Measurements from ENCODE around the gene SLC4A7.
"Not testable (repeated sequence)": the region's sequence is repeated elsewhere in the genome, so short reads cannot be mapped to it uniquely, and the experiment has no call there.

Gene SLC4A7

DNA sequence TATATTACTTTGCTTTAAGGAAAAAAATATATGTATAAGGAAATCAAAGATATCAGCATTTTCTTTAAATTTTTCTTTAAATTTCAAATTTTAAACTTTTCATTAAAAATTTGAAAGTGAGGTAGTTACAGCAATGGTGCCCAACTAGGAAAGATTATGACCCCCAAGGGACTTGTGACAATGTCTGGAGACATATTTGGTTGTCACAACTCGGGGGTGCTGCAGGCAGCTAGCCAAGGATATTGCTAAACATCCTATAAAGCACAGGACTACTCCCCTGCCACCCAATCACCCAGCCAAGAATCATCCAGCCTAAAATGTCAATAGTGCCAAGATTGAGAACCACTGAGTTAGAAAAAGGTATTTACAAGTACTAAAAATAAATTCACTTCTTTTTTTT lies 57.3 kb downstream of the SLC4A7 start:
- no peak for DNase-seq

DNA sequence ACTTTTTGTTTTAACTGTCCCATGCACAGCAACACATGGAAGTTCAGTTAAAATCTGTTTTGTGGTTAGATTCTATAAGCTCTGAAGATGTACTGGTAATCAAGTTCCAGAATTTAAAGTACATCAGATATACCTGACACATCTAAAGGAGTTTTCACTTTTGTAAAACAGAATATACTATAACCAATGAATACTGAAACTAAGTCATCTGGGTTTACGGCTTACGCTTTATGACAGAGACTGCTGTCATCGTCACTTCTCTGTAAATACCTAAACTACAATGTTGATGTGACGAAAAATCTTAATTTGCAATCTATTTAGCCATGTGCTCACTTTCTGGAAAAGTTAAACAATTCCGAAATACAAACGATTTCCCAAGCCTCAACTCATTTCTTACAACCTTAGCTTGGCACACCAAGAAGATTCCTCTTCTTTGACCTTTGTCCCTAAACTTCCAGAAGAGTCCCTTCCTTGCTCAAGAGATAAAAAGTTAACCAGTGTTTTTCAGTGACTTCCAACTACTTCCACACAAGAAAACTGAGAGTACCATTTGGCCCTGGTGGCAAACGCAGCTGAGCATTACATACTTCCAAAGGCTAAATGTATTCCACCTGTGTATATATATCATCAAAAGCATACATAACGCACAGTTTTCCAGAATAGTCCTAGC lies 58.2 kb downstream of the SLC4A7 start:
- DNase-seq, result no peak

DNA sequence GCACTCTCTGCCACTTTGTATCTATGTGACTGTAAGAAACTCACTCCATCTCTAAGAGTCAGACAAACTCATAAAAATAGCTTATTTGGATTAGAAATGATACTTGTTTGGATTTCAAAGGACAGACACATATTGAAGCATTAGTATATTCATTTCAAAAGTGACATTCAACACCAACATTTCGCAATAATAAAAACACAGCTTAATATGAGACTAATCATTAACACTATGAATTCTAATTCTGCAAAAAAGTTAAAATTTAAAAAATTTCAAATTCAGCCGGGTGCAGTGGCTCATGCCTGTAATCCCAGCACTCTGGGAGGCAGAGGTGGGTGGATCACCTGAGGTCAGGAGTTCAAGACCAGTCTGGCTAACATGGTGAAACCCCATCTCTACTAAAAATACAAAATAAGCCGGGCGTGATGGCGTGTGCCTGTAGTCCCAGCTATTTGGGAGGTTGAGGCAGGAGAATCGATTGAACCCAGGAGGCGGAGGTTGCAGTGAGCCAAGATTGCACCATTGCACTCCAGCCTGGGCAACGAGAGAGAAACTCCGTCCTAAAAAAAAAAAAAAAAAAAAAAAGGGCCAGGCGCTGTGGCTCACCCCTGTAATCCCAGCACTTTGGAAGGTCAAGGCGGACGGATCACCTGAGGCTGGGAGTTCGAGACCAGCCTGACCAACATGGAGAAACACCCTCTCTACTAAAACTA lies 59.2 kb downstream of the SLC4A7 start:
- DNase-seq, result not testable (repeated sequence)

DNA sequence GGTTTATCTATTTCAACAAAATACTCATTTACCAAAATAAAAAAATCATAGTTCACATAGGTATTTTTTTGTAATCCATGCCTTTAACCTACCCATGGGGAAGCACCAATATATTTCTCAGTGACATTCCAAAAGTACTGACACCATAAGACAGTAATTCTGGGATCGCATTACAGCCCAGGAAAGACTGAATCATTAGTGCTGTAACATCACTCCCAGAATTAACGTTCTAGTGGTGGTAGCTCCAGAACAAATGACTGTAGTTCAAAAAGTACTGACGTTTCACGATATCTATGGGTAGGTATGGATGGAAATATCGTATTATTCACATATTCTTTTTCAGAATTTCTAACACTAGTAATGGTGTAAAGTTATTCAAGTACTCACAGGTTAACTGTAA lies 60.7 kb downstream of the SLC4A7 start:
- DNase-seq, result no peak

DNA sequence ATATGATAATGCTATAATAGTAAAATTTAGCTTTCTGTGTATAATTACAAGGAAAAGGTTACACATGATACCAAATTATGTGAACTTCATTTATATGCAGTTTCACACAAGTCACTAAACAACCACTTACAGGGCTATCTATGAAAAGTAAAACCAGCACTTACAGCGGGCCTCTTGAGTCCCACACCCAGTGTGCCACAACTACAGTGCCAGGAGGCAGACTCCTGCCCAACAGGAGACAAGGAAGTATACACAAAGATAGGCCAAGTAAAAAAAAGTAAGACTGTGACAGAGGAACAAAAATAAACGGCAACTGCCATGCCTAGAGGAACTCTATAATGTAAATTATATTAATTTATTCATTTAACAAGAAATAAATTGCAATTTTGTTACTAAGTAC lies 61.6 kb downstream of the SLC4A7 start:
- DNase-seq, result no peak

DNA sequence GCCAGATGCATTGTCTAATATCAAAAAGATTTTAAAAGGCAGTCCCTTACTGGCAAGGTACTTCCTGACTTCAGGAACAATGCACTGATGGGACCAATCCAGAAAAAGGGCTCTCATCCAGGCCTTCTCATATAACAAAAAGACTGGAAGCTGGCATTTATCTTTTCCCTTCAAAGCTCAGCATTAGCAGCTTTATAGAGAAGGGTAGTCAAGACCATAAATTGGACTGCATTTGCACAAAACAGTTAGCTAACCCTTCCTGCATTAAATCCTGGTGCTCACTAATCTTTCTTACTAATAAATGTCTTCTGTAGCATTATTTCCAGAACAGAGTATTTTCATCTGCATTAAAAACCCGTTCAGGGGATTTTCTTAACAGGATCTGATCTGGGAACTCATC lies 69.0 kb downstream of the SLC4A7 start:
- DNase-seq, result no peak

DNA sequence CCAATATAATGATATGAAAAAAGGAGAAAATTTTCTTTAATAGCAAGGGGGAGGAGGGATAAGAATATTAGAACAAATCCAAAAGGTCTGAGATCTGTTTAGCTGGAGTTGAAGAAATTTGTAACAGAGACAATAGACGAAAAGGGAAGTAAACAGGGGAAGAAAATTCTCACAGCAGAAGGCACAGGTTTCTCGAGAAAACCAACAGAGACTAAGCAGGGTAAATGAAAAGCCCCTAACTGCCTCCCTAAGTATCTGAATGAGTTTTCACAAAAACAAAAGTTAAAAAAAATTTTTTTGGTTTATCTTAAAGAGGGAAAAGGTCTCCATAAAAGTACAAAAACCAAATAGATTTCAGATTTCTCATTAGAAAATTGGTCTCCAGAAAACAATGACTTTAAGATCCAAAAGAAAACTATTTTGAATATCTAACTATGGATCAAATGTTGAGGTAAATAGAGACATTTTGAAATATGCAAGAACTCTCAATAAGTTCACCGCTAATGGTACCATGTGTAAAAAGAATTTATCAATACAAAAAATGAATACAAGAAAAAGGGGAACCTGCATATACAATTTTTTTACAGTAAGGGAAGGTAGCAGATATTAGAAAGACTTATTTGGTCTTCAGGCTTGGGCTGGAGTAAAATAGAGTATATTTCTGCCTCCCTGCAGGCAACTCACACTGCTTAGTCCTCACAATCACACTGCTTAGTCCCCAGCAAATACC lies 91.1 kb downstream of the SLC4A7 start:
- DNase-seq, result no peak

DNA sequence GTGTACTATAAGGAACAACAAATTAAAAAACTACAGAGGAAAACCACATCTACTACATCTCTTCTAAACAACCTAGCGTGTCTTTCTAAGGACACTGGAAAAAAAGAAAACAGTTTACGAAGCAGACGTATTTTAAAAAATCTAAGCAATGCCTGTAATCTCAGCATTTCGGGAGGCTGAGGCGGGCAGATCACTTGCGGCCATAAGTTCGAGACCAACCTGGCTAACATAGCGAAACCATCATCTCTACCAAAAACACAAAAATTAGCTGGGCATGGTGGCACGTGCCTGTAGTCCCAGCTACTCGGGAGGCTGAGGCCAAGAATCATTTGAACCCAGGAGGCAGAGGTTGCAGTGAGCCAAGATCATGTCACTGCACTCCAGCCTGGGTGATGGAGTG lies 91.8 kb downstream of the SLC4A7 start:
- DNase-seq, result not testable (repeated sequence)

DNA sequence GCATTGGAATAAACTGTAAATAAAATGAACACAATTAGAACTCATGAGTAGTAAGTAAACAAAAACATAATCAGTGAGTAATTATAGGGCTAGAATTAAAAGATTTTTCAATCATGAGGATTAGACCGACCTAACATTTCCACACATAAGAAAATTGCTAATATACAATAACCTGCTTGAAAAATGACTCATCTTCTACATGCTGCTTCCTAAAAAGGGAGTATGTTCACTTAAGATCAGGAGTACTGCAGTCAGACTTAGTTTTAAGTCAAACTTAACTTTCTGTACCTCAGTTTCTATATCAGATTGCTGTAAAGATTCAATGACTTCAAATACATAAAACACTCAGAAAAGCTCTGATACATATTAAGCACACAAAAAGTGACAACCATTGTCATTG lies 92.4 kb downstream of the SLC4A7 start:
- DNase-seq, result no peak

DNA sequence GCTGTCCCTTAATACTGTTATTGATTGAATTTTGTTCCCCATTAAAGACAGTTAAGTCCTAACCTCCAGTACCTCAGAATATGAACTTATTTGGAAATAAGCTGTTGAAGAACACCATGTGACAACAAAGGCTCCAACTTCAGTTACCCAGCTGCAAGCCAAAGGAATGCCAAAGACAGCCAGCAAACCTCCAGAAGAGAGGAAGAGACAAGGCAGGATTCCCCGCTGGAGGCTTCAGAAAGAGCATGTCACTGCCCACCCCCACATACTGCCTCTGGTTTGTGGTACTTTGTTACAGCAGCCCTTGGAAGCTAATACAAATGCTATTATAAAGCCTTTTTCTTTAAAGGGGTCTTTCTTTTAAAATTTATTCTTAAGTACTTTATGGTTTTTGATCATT lies 96.6 kb downstream of the SLC4A7 start:
- DNase-seq, result no peak

DNA sequence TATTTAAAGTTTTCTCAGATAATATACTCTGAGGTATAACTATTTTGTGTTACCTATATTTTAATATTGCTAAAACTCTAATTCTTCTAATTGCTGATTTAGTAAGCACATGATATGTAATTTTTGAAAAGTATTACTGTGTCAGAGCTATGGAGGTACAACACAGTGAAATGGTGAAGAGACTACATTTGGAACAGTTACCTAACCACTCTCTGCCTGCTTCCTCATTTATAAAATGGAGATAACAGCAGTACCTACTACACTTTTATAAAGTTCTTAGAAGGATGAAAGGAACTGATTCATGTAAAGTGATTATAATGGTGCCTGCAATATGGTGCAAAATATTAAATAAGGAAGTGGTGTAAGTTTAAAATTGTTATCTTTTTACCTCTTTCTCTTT lies 98.7 kb downstream of the SLC4A7 start:
- no peak for DNase-seq

DNA sequence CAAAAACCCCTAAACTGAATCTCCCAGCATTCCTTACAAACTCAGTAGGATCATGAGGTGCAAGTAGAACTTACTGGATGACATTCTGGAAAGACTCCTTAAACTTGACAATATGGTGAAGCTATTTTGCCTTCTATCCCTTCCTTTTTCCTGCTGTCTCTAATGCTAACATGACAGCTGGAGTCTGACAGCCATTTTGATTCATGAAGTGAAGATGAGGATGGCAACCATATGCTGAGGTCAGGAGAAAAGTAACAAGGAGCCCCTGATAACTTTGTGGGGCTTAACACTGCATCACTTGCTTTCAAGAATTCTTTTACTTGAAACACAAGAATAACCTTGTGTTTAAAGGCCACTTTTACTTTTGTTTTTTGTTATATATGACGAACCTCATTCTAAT lies 100.0 kb downstream of the SLC4A7 start:
- no peak for DNase-seq

DNA sequence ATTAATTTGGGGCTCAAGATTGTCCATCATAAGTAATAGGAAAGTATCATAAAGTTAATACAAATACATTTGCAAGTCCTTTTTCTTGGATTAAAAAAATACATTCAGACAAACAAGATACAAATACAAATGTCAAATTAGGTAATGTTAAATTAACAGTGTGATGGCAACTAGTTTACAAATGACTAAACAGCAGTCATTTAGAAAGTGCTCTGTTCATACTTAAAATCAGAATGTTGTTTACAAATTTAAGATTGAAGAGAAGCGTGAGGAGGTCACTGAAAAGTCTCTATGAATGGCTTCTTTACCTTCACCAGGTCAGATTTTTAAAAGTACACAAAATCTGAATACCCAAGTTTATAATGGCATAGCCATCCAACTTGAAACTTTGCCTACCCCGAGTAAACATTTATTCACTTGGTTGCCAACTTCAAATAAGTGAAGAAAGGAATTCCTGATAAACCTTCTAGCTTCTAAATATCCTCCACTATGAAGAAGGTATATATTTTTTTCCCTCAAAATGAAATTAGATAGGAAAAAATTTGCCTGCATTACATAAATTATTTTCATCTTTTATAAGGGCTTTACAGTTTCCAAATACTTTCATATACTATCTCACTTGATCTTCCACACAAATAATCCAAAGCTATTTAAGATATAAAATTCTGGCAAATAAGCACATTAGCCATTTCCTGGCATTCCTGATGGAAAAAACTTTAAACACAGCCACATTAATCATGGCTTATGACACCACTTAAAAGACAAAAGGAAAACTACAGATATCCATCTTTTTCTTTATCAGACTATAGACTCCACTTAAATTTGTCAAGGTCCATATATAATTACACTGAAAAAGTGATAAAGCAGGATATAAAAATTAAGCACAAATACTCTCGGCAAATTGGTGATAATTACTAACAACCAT lies 103.5 kb downstream of the SLC4A7 start:
- no peak for DNase-seq

DNA sequence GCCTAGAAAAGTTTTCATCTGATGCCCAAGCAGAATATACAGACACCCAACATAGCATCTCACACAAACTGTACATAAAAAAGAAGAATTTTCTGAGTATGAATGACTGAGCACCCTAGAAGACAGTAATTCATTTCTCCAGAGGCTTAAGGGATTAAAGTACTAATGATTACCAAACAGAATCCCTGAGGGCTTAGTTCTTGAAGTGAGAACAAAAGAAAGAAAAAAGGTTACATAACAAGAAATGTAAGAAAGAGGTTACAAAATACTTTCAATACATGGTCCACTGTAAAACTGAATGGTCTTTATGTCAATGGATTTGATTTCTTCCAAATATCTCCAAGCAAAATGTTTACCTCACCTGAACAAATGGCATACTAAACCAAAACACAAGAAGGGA lies 105.9 kb downstream of the SLC4A7 start:
- DNase-seq, result no peak

DNA sequence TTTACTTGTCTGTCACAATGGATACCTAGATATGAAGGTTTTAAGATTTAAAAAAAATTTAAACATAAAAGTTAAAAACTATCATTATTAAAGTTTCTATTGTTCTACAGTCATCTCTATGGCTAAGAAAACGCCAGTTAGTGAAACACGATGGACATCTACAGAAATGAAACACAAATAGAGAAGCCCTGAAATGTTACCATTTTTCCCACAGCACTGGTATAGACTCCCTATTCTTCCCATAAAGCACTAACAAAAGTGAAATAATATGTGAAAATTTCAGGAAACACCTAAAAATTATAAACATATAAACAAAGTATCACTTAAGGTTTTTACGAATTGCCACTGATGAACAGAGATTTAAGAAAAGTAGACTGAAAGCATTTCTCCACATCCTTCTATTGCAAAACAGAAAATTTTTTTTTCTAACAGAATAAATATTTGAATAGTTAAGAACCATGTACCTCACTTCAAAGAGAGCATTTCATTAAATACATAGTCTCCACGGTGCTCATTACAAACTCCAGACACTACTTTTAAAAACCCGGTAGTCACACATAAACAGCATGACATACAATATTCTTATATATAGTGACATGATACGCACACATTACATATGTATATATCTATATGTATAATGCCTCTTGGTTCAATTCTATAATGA lies 107.9 kb downstream of the SLC4A7 start:
- DNase-seq, result no peak

DNA sequence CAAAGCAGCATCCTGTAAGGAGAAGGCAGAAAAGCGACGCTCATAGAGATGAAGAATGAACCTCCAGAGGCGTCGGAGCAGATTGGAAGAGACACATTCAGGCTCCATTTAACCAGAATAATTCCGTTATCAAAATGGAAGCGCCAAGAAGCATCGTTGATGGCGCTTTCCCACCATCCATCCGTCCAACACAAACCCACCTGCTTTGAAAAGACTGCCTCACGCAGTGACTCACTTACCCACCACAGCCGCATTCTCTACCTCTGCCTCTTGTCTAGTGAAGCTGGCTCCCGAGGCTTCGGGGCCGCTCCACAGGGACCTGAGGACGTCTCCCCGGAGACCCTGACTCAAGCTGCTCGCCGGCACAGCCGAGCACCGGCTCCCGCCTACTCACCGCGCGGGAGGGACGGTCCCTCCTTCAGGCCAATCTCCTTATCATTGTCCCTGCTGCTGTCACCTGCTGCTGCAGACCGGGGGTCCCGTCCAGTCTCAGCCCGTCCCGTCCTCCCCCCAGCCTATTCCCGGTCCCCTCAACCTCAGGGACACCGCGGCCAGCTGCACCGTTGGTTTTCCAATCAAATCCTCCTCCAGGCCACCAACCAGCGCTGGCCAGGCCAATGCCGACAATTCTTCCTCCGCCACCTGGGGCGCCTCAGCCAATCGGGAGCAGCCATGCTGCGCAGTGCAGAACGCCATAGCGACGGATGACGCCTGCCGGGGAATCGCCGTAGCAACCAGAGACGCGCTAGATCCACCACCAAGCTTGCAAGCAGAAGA lies 115.2 kb downstream of the SLC4A7 start, which contains the start of gene NEK10:
NEK10 (minus strand) TSS at position 553 of the 777 bp plus-strand sequence. CDS start 16,501 bp downstream, outside the sequence.
- peak; percentile 33 to 79 for DNase-seq

DNA sequence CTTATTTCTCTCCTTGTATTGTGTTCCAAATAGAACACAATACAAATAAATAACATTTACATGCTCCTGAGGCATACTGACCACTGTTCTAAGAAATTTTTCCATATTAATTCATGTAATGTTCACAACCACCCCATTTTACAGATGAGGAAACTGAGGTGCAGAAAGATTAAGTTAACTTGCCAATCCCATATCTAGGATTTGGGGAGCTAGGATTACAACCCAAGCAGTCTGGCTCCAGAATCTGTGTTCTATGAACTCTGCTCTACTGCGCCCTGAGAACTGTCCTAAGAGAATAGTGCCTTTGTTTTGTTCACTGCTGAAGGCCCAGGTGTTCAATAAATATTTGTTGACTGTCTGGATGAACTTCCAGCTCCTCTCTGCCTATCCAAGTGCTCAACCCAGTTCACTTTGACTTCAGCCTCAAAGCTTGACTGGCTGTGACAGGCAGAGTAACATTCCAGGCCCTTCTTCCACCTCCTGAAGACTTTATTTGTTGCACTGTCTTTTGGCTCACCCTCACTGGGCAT lies 118.1 kb downstream of the SLC4A7 start:
- no peak for DNase-seq

DNA sequence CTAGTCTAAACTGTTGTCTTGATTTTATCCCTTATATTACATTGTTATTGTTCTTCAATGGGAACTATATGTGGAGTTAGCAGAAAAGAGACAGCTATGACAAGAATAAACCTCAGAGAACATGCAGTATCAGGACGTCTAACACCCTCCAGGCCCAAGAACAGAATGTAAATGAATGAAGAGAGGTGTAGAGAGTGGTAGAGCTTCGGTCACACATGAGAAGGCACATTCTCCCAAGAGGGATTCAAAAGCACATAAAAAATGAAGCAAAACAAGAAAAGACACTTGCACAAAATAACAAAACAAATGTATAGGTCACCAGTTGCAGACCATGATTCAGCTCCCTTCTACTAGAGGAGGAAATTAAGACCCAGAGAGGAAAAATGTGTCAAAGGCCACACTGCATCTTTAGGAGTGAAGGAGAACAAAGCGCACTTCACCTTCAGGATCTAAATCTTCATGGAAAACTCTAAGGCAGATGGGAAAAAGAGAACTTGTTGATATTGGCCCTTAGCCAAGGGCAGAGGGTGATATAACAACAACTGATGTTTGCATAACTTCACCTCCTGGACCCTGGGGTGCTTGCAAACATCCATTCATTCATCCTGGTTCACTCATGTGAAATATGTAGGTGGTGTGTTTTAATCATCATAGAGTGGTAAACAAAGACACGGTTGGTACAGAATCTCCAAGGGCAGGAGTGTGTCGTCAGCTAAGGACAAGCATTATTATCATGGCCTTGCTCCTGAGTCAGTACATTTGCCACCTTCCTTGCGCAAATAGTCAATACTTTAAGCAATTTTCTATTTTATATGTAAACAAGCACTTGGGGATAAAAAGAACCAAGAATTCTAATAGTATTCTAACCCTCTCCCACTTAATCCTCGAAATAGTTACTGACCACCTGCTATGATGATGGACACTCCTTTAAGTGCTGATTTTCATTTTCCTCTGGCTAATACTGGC lies 123.8 kb downstream of the SLC4A7 start:
- DNase-seq, result no peak

DNA sequence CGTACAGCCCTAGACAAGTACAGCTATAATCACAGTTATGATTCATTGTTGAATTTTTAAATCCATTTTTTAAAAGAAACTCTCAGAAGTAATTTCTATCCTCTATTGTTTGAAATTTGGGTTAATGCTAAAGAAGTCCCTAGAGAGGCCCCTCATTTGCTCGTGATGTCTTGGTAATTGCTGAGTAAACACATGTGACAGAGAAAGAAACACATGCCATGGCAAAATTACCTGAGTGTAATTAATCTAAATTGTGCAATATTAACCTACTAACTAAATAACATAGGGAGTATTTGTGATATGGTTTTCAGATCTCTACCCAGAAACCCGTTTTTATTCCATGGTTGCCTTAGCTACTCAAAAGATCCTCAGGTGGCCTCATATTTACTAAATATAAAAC lies 125.8 kb downstream of the SLC4A7 start:
- no peak for DNase-seq

DNA sequence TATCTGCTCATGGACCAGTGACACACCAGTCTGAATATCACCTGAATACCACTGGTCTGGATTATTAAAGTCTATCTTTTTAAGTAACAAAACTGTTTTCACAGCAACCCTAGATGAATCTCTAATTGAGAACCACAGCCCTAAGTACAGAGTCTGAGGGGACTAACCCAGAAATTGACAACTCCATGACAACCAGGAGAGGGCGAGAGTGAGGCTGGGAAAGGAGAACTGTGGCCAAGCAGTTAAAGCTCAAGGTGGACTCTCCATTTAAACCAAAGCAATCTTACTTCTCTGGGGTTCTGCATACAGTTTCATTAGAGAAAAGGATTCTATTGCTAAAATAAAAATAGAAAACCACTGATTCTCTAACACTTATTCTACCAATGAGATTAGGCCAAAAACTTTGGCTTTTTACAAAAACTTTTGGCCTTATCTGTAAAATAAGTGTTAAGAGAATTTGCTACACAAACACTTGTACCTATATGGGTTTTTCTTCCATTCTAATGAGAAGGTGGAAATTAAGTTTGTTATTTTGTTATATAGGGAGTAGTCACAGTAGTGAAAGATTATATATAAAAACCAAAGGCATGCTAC lies 126.4 kb downstream of the SLC4A7 start:
- DNase-seq, result no peak

All from NCI-H187 (cell line).